IMR-90 (cell line): Measurements from ENCODE around the gene PPP2R5E.

ENCODE experiments used
- RAD21 ChIP-seq: IDR thresholded peaks from 2 replicates; pipeline ENCODE4 v1.6.1; 2012; ENCODE audit warnings: low read length, improper control_type of control experiment
- TF ChIP-seq, protein P1 (sequence below): conservative IDR thresholded peaks from 2 replicates; pipeline ENCODE4 v1.5.1; 2012; ENCODE audit warnings: mild to moderate bottlenecking, low read depth, low read length, improper control_type of control experiment

DNA sequence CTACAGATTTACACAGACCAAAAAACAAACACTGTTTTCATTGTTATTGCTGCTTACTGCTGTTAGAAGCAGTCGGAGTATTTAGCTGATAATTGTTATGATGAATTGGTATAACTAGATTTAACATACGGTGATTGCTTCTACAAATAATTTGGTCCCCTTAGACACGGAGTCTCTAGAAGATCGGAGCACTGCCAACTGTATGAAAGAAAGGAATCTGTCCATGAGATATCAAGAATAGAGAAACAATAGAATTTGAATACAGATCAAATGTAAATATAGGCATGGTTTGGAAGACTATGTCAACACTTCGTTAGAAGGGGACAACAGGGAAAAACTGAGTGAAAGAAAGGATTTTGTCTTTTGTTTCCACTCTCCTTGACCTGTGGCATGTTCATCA lies 110.9 kb downstream of the PPP2R5E start:
- TF ChIP-seq, protein P1, sequence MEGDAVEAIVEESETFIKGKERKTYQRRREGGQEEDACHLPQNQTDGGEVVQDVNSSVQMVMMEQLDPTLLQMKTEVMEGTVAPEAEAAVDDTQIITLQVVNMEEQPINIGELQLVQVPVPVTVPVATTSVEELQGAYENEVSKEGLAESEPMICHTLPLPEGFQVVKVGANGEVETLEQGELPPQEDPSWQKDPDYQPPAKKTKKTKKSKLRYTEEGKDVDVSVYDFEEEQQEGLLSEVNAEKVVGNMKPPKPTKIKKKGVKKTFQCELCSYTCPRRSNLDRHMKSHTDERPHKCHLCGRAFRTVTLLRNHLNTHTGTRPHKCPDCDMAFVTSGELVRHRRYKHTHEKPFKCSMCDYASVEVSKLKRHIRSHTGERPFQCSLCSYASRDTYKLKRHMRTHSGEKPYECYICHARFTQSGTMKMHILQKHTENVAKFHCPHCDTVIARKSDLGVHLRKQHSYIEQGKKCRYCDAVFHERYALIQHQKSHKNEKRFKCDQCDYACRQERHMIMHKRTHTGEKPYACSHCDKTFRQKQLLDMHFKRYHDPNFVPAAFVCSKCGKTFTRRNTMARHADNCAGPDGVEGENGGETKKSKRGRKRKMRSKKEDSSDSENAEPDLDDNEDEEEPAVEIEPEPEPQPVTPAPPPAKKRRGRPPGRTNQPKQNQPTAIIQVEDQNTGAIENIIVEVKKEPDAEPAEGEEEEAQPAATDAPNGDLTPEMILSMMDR = no peak
- TF ChIP-seq RAD21 = no peak
